Adipocyte (in vitro differentiated cells): Measurements from ENCODE around the gene C17orf113.
"Not testable (repeated sequence)": the region's sequence is repeated elsewhere in the genome, so short reads cannot be mapped to it uniquely, and the experiment has no call there.

Experiments
- DNase-seq: peaks from one replicate; pipeline ENCODE4 v3.0.0-alpha.2; 2015; ENCODE audit warnings: low read depth
- H3K27me3 ChIP-seq: replicated peaks from 2 replicates; pipeline ENCODE4 v1.7.0; 2013; ENCODE audit warnings: mild to moderate bottlenecking, low read length, moderate library complexity; ENCODE audit not compliant: control insufficient read depth, insufficient read depth
- H3K36me3 ChIP-seq: 2 replicates; pipeline ENCODE4 v1.7.0; 2013; ENCODE audit warnings: low read length, mild to moderate bottlenecking, moderate library complexity; ENCODE audit not compliant: control insufficient read depth, insufficient read depth, severe bottlenecking
- H3K4me1 ChIP-seq: 2 replicates; pipeline ENCODE4 v1.7.0; 2013; ENCODE audit warnings: mild to moderate bottlenecking, low read length, moderate library complexity; ENCODE audit not compliant: control insufficient read depth, insufficient read depth
- H3K4me3 ChIP-seq: 2 replicates; pipeline ENCODE4 v1.7.0; 2013; ENCODE audit warnings: mild to moderate bottlenecking, low read length, moderate library complexity
- H3K9ac ChIP-seq: 2 replicates; pipeline ENCODE4 v1.7.0; 2013; ENCODE audit warnings: mild to moderate bottlenecking, low read length, moderate library complexity
- H3K9me3 ChIP-seq: 2 replicates; pipeline ENCODE4 v1.7.0; 2013; ENCODE audit warnings: mild to moderate bottlenecking, low read length, moderate library complexity; ENCODE audit not compliant: control insufficient read depth

The C17orf113 gene

GRCh38 chr17:42020845-42021244, 29.6 kb downstream of the C17orf113 start:
- H3K4me1 ChIP-seq = peaks cover 34% of the 10 kb centered on the region
- H3K9ac ChIP-seq = peak overlapping the region; percentile 98
- H3K27me3 ChIP-seq, DNase-seq, H3K9me3 ChIP-seq: not testable (repeated sequence)
- peak overlapping the region; percentile 98 for H3K4me3 ChIP-seq
- peaks cover 23% of the 10 kb centered on the region for H3K36me3 ChIP-seq

- peaks cover 23% of the 10 kb centered on the region for H3K36me3 ChIP-seq
- H3K9ac ChIP-seq = peak within 1 kb of the TSS; percentile 98
- H3K9me3 ChIP-seq = no peaks in the 10 kb centered on the region
- peak; percentile 98 for DNase-seq
- H3K27me3 ChIP-seq = no peaks in the 10 kb centered on the region
- peaks cover 33% of the 10 kb centered on the region for H3K4me1 ChIP-seq
- peak within 1 kb of the TSS; percentile 98 for H3K4me3 ChIP-seq
Measured at GRCh38 chr17:42019509-42020404, 30.6 kb downstream of the C17orf113 start, which contains the start of gene NKIRAS2. NKIRAS2 (plus strand) TSS chr17:42020090; CDS start chr17:42021578, 1,488 bp downstream.

GRCh38 chr17:42018988-42019387, 31.4 kb downstream of the C17orf113 start:
- DNase-seq = no peak
- H3K36me3 ChIP-seq = peaks cover 21% of the 10 kb centered on the region
- H3K9ac ChIP-seq = no peak overlapping the region
- H3K4me3 ChIP-seq = no peak overlapping the region
- peaks cover 26% of the 10 kb centered on the region for H3K4me1 ChIP-seq
- H3K9me3 ChIP-seq = no peaks in the 10 kb centered on the region
- no peaks in the 10 kb centered on the region for H3K27me3 ChIP-seq

GRCh38 chr17:42018339-42018738, 32.1 kb downstream of the C17orf113 start:
- H3K9ac ChIP-seq = peak overlapping the region; percentile 100
- H3K4me1 ChIP-seq = peaks cover 24% of the 10 kb centered on the region
- no peaks in the 10 kb centered on the region for H3K9me3 ChIP-seq
- peaks cover 15% of the 10 kb centered on the region for H3K36me3 ChIP-seq
- peak overlapping the region; percentile 99 for H3K4me3 ChIP-seq
- no peaks in the 10 kb centered on the region for H3K27me3 ChIP-seq
- DNase-seq = no peak

- peak overlapping the region; percentile 99 for H3K4me3 ChIP-seq
- no peaks in the 10 kb centered on the region for H3K27me3 ChIP-seq
- no peak for DNase-seq
- peak overlapping the region; percentile 100 for H3K9ac ChIP-seq
- no peaks in the 10 kb centered on the region for H3K9me3 ChIP-seq
- H3K36me3 ChIP-seq = peaks cover 11% of the 10 kb centered on the region
- peaks cover 30% of the 10 kb centered on the region for H3K4me1 ChIP-seq
Measured at GRCh38 chr17:42017866-42018200, 32.6 kb downstream of the C17orf113 start.

GRCh38 chr17:42016941-42017865, 33.2 kb downstream of the C17orf113 start, which contains the start of gene DNAJC7:
DNAJC7 (minus strand) TSS chr17:42017439; CDS start chr17:42017416, 23 bp downstream.
- H3K4me3 ChIP-seq = peak within 1 kb of the TSS; percentile 99
- peaks cover 5% of the 10 kb centered on the region for H3K36me3 ChIP-seq
- no peaks in the 10 kb centered on the region for H3K27me3 ChIP-seq
- DNase-seq = peak; percentile 95
- no peaks in the 10 kb centered on the region for H3K9me3 ChIP-seq
- peaks cover 35% of the 10 kb centered on the region for H3K4me1 ChIP-seq
- H3K9ac ChIP-seq = peak within 1 kb of the TSS; percentile 100

- Histone ChIP-seq H3K9ac (peak overlapping the region; percentile 100), H3K27me3 (no peaks in the 10 kb centered on the region), H3K4me3 (peak overlapping the region; percentile 99), H3K4me1 (peaks cover 41% of the 10 kb centered on the region), H3K36me3 (no peaks in the 10 kb centered on the region), H3K9me3 (no peaks in the 10 kb centered on the region)
- peak; percentile 50 for DNase-seq
Measured at GRCh38 chr17:42016411-42016831, 34.0 kb downstream of the C17orf113 start.

- H3K9me3 ChIP-seq, DNase-seq, H3K4me3 ChIP-seq, H3K36me3 ChIP-seq, H3K27me3 ChIP-seq: not testable (repeated sequence)
- peaks cover 58% of the 10 kb centered on the region for H3K4me1 ChIP-seq
- peak overlapping the region; percentile 41 for H3K9ac ChIP-seq
Measured at GRCh38 chr17:42013740-42014139, 36.7 kb downstream of the C17orf113 start.

GRCh38 chr17:42012363-42012762, 38.0 kb downstream of the C17orf113 start:
- H3K4me3 ChIP-seq, H3K9ac ChIP-seq, H3K27me3 ChIP-seq, H3K36me3 ChIP-seq, DNase-seq, H3K9me3 ChIP-seq: not testable (repeated sequence)
- H3K4me1 ChIP-seq = peaks cover 60% of the 10 kb centered on the region

- Histone ChIP-seq H3K9ac (no peak overlapping the region), H3K4me1 (peaks cover 65% of the 10 kb centered on the region), H3K27me3 (no peaks in the 10 kb centered on the region), H3K9me3 (no peaks in the 10 kb centered on the region), H3K4me3 (no peak overlapping the region), H3K36me3 (no peaks in the 10 kb centered on the region)
- DNase-seq = peak; percentile 36
Measured at GRCh38 chr17:42010898-42011516, 39.4 kb downstream of the C17orf113 start.
